Stomach (tissue), 9 donors: Measurements from ENCODE around the gene CHPF. TPM values are rescaled to one million over a fixed set of nuclear protein-coding genes. Genes with fewer than 3 reads are reported as not detected.

Experiments
- DNase-seq, 2 donors: peaks; one replicate each; pipeline versions ENCODE4 v3.0.0 to v3.0.0-alpha.2; 2013 to 2019
- H3K27ac ChIP-seq, 5 donors: fragments of 200-600 bp in 4 of 5; sonication (generic) in 4 of 5; one replicate each; pipeline ENCODE4 v1.5.1; 2013 to 2019; ENCODE audit warnings: mild to moderate bottlenecking in 1 of 5, moderate library complexity in 1 of 5
- H3K27me3 ChIP-seq, 3 donors: fragments of 200-600 bp; sonication (generic); one replicate each; pipeline ENCODE4 v1.5.1; 2017 to 2019; ENCODE audit warnings: mixed run types in 1 of 3
- H3K36me3 ChIP-seq, 4 donors: fragments of 200-600 bp; sonication (generic); 1 replicate in 3 of 4; 2 replicates in 1 of 4; pipeline ENCODE4 v1.5.1; 2016 to 2019
- H3K4me1 ChIP-seq, 4 donors: fragments of 200-600 bp; sonication (generic); one replicate each; pipeline ENCODE4 v1.5.1; 2016 to 2019
- H3K4me3 ChIP-seq, 4 donors: fragments of 200-600 bp; sonication (generic) in 3 of 4; one replicate each; pipeline ENCODE4 v1.5.1; 2016 to 2019; ENCODE audit warnings: mild to moderate bottlenecking in 1 of 4
- H3K9me3 ChIP-seq, 4 donors: fragments of 200-600 bp; sonication (generic); one replicate each; pipeline ENCODE4 v1.5.1; 2016 to 2019
- CTCF ChIP-seq, 7 experiments: fragments of 450-650 bp in 4 of 7; fragments of 200-600 bp in 3 of 7; sonication (generic) in 3 of 7; IDR thresholded peaks; one replicate each; pipeline ENCODE4 v1.5.1; 2016 to 2019; ENCODE audit warnings: antibody characterized with exemption in 7 of 7, control low read depth in 2 of 7, mild to moderate bottlenecking in 1 of 7
- EP300 ChIP-seq: sonication (generic); formaldehyde crosslinking; IDR thresholded peaks from one replicate; pipeline ENCODE4 v1.6.1; 2017; ENCODE audit warnings: antibody characterized with exemption
- POLR2A ChIP-seq, 4 donors: fragments of 450-650 bp; IDR thresholded peaks; one replicate each; pipeline ENCODE4 v1.6.1; 2016; ENCODE audit warnings: antibody characterized with exemption in 4 of 4, control low read depth in 2 of 4, mild to moderate bottlenecking in 1 of 4, moderate library complexity in 1 of 4
- POLR2AphosphoS5 ChIP-seq, 3 donors: sonication (generic); formaldehyde crosslinking; IDR thresholded peaks; one replicate each; pipeline ENCODE4 v1.6.1; 2016; ENCODE audit warnings: antibody characterized with exemption in 3 of 3
- WGBS, 5 donors: extraction: QIAGEN DNeasy Blood & Tissue Kit in 3 of 5; methylation state at CpG; one replicate each; pipeline versions ENCODE4 v1.1.5 to v1.1.7; 2013 to 2018; 5-methylcytosine and 5-hydroxymethylcytosine counted together
- intact Hi-C: fragments of 100-400 bp; cut with DNase I; formaldehyde crosslinking; loops from one replicate; pipeline ENCODE4 v1.15.1; 2023; ENCODE audit warnings: low total_unique reads
- polyA plus RNA-seq, 3 donors: library from polyadenylated mRNA; stranded (reverse); fragments of 200-250 nt; gene quantifications; one replicate each; pipeline ENCODE4 v1.2.3, GENCODE V29; 2013
- total RNA-seq, 5 donors: library from RNA; depleted of rRNA; stranded (reverse); fragments of >200 nt; gene quantifications; one replicate each; pipeline versions ENCODE4 v1.1.0 to v1.2.3, GENCODE V29; 2014 to 2016
- donor health status: healthy with polysubstance abuse.
- donor health status: Bipolar disorder and iron deficiency.
- donor health status: healthy.

The CHPF gene
- total and polyA plus RNA-seq, 8 donors = 10.8 to 119 (median 45.7) TPM

GRCh38 chr2:219500135-219500534, 43.5 kb downstream of the CHPF start:
- H3K4me1 ChIP-seq = peaks cover 21 to 50% (median 45%) of the 10 kb centered on the region in 4 donors
- peak overlapping the region in 1 of 4 donors; percentile 72 for H3K4me3 ChIP-seq
- peaks cover 0 to 27% (median 19%) of the 10 kb centered on the region in 3 donors for H3K27me3 ChIP-seq
- H3K27ac ChIP-seq = no peak overlapping the region
- intact Hi-C loops = no loop called here
- TF ChIP-seq POLR2AphosphoS5 (IDR thresholded peaks at IDR 0.05) (no peak), POLR2A (IDR thresholded peaks at IDR 0.05) (no peak), CTCF (IDR thresholded peaks at IDR 0.05) (no peak), EP300 (no peak)
- 91 to 100% (median 95%) methylated on average over 2 of the region's 2 CpGs for WGBS, 5 donors
- no peaks in the 10 kb centered on the region for H3K9me3 ChIP-seq
- peaks cover 10 to 42% (median 38%) of the 10 kb centered on the region in 4 donors for H3K36me3 ChIP-seq
- no peak for DNase-seq

GRCh38 chr2:219499555-219499954, 44.1 kb downstream of the CHPF start:
- DNase-seq = no peak
- peak overlapping the region; percentile 67 to 76 (median 70) for H3K4me3 ChIP-seq
- intact Hi-C loops = no loop called here

GRCh38 chr2:219499058-219499307, 44.6 kb downstream of the CHPF start:
- no peak for TF ChIP-seq POLR2A (IDR thresholded peaks at IDR 0.05)
- TF ChIP-seq EP300 = no peak
- TF ChIP-seq POLR2AphosphoS5 (IDR thresholded peaks at IDR 0.05) = no peak
- no peak for TF ChIP-seq CTCF (IDR thresholded peaks at IDR 0.05)
- peaks cover 0 to 39% (median 19%) of the 10 kb centered on the region in 3 donors for H3K27me3 ChIP-seq
- peak overlapping the region; percentile 98 to 99 (median 99) for H3K27ac ChIP-seq
- H3K4me1 ChIP-seq = peaks cover 21 to 57% (median 47%) of the 10 kb centered on the region in 4 donors
- no peaks in the 10 kb centered on the region for H3K9me3 ChIP-seq
- peak overlapping the region; percentile 67 to 76 (median 70) for H3K4me3 ChIP-seq
- 0% methylated on average over 3 of the region's 3 CpGs for WGBS, 5 donors
- peaks cover 1 to 30% (median 27%) of the 10 kb centered on the region in 4 donors for H3K36me3 ChIP-seq
- intact Hi-C loops = no loop called here
- DNase-seq = no peak

More at GRCh38 chr2:219499555-219499954, 44.1 kb downstream of the CHPF start:
- H3K36me3 ChIP-seq = peaks cover 7 to 36% (median 33%) of the 10 kb centered on the region in 4 donors
- H3K27ac ChIP-seq = peak overlapping the region in 2 of 5 donors; percentile 98 to 99
- TF ChIP-seq POLR2A (IDR thresholded peaks at IDR 0.05) = no peak
- TF ChIP-seq POLR2AphosphoS5 (IDR thresholded peaks at IDR 0.05) = no peak
- TF ChIP-seq EP300 = no peak
- no peak for TF ChIP-seq CTCF (IDR thresholded peaks at IDR 0.05)
- H3K9me3 ChIP-seq = no peaks in the 10 kb centered on the region
- H3K27me3 ChIP-seq = peaks cover 0 to 33% (median 19%) of the 10 kb centered on the region in 3 donors
- WGBS, 5 donors = 30 to 69% (median 61%) methylated on average over 1 of the region's 1 CpG
- H3K4me1 ChIP-seq = peaks cover 21 to 56% (median 47%) of the 10 kb centered on the region in 4 donors

- 0 to 1% (median 1%) methylated on average over 41 to 49 of the region's 49 CpGs for WGBS, 5 donors
- Histone ChIP-seq H3K4me3 (peak within 1 kb of the TSS; percentile 67 to 76 (median 70)), H3K36me3 (peaks cover 0 to 25% (median 22%) of the 10 kb centered on the region in 4 donors), H3K27me3 (peaks cover 0 to 44% (median 19%) of the 10 kb centered on the region in 3 donors), H3K9me3 (no peaks in the 10 kb centered on the region), H3K4me1 (peaks cover 21 to 57% (median 47%) of the 10 kb centered on the region in 4 donors), H3K27ac (peak within 1 kb of the TSS; percentile 98 to 99 (median 99))
- DNase-seq = peak; percentile 97 to 99
- TF ChIP-seq EP300 (no peak), POLR2A (IDR thresholded peaks at IDR 0.05) (peak in 2 of 4 donors; percentile 14 to 77), POLR2AphosphoS5 (IDR thresholded peaks at IDR 0.05) (peak; percentile 90 to 96 (median 95)), CTCF (IDR thresholded peaks at IDR 0.05) (no peak)
- intact Hi-C loops = no loop called here
Observed at GRCh38 chr2:219498280-219499057, 45.1 kb downstream of the CHPF start, which contains the start of gene GMPPA. Gene GMPPA (plus strand): TSS chr2:219498891. CDS start chr2:219499976, 1,085 bp downstream.
